Parathyroid adenoma (tissue), 2 donors: Measurements from ENCODE around the gene ZNF296.

Experiments
- H2AFZ ChIP-seq: fragments of 300-600 bp; sonication (generic); one replicate; pipeline ENCODE4 v1.7.0; 2017; ENCODE audit warnings: antibody characterized with exemption, mild to moderate bottlenecking
- H3K27ac ChIP-seq: fragments of 300-600 bp; sonication (generic); one replicate; pipeline ENCODE4 v1.7.0; 2017
- H3K27me3 ChIP-seq: fragments of 300-600 bp; sonication (generic); one replicate; pipeline ENCODE4 v1.7.0; 2017; ENCODE audit warnings: low read length; ENCODE audit not compliant: control insufficient read depth, insufficient read depth
- H3K36me3 ChIP-seq: fragments of 300-600 bp; sonication (generic); one replicate; pipeline ENCODE4 v1.7.0; 2017; ENCODE audit warnings: low read length; ENCODE audit not compliant: control insufficient read depth, insufficient read depth
- H3K4me1 ChIP-seq: fragments of 300-600 bp; sonication (generic); one replicate; pipeline ENCODE4 v1.7.0; 2017; ENCODE audit warnings: control low read depth
- H3K4me2 ChIP-seq: fragments of 300-600 bp; sonication (generic); one replicate; pipeline ENCODE4 v1.7.0; 2017; ENCODE audit warnings: low read length
- H3K4me3 ChIP-seq: fragments of 300-600 bp; sonication (generic); one replicate; pipeline ENCODE4 v1.7.0; 2017; ENCODE audit warnings: low read depth, low read length
- H3K79me2 ChIP-seq: fragments of 300-600 bp; sonication (generic); one replicate; pipeline ENCODE4 v1.7.0; 2017; ENCODE audit warnings: control low read depth
- H3K9ac ChIP-seq: fragments of 300-600 bp; sonication (generic); one replicate; pipeline ENCODE4 v1.7.0; 2017; ENCODE audit warnings: mild to moderate bottlenecking
- H3K9me3 ChIP-seq: fragments of 300-600 bp; sonication (generic); one replicate; pipeline ENCODE4 v1.7.0; 2017; ENCODE audit warnings: low read length; ENCODE audit not compliant: control insufficient read depth
- CTCF ChIP-seq: fragments of 300-600 bp; sonication (generic); IDR thresholded peaks from one replicate; pipeline ENCODE4 v1.7.0; 2017; ENCODE audit warnings: antibody characterized with exemption, mild to moderate bottlenecking
- donor health status: primary hyperparathyroidism.

Gene ZNF296

GRCh38 chr19:45051929-45052579, 24.2 kb downstream of the ZNF296 start:
- Histone ChIP-seq H3K9me3 (no peaks in the 10 kb centered on the region), H2AFZ (no peak overlapping the region), H3K79me2 (peaks cover 57% of the 10 kb centered on the region), H3K4me3 (no peak overlapping the region), H3K27ac (no peak overlapping the region), H3K9ac (no peak overlapping the region), H3K36me3 (no peaks in the 10 kb centered on the region), H3K4me1 (no peaks in the 10 kb centered on the region), H3K27me3 (no peaks in the 10 kb centered on the region), H3K4me2 (no peak overlapping the region)
- no peak for TF ChIP-seq CTCF

GRCh38 chr19:45050036-45050435, 26.2 kb downstream of the ZNF296 start:
- H2AFZ ChIP-seq, result no peak overlapping the region
- no peak overlapping the region for H3K9ac ChIP-seq
- H3K4me2 ChIP-seq, result no peak overlapping the region
- no peaks in the 10 kb centered on the region for H3K9me3 ChIP-seq
- peaks cover 68% of the 10 kb centered on the region for H3K79me2 ChIP-seq
- H3K27me3 ChIP-seq, result no peaks in the 10 kb centered on the region
- H3K27ac ChIP-seq, result no peak overlapping the region
- TF ChIP-seq CTCF, result no peak
- no peaks in the 10 kb centered on the region for H3K4me1 ChIP-seq
- no peaks in the 10 kb centered on the region for H3K36me3 ChIP-seq
- H3K4me3 ChIP-seq, result no peak overlapping the region

GRCh38 chr19:45049073-45049736, 27.1 kb downstream of the ZNF296 start:
- Histone ChIP-seq H3K9ac (no peak overlapping the region), H3K36me3 (no peaks in the 10 kb centered on the region), H3K4me2 (no peak overlapping the region)

GRCh38 chr19:45047188-45047797, 29.0 kb downstream of the ZNF296 start:
- H3K4me3 ChIP-seq, result no peak overlapping the region
- peaks cover 78% of the 10 kb centered on the region for H3K79me2 ChIP-seq
- no peak overlapping the region for H3K9ac ChIP-seq
- no peaks in the 10 kb centered on the region for H3K36me3 ChIP-seq
- H3K27ac ChIP-seq, result no peak overlapping the region
- no peak overlapping the region for H2AFZ ChIP-seq
- H3K4me2 ChIP-seq, result no peak overlapping the region
- H3K27me3 ChIP-seq, result no peaks in the 10 kb centered on the region
- no peak for TF ChIP-seq CTCF
- no peaks in the 10 kb centered on the region for H3K4me1 ChIP-seq
- no peaks in the 10 kb centered on the region for H3K9me3 ChIP-seq

More at GRCh38 chr19:45049073-45049736, 27.1 kb downstream of the ZNF296 start:
- Histone ChIP-seq H3K27me3 (no peaks in the 10 kb centered on the region), H3K4me3 (no peak overlapping the region), H3K9me3 (no peaks in the 10 kb centered on the region), H3K27ac (no peak overlapping the region), H3K79me2 (peaks cover 73% of the 10 kb centered on the region), H2AFZ (no peak overlapping the region), H3K4me1 (no peaks in the 10 kb centered on the region)
- TF ChIP-seq CTCF, result no peak
